NCI-H748 (cell line): ENCODE results near the gene CDH5.

Experiments used
- DNase-seq: peaks from one replicate; lab custom pipeline; 2025; ENCODE audit not compliant: unreplicated experiment; lab: John Stamatoyannopoulos, UW

The CDH5 gene

DNA sequence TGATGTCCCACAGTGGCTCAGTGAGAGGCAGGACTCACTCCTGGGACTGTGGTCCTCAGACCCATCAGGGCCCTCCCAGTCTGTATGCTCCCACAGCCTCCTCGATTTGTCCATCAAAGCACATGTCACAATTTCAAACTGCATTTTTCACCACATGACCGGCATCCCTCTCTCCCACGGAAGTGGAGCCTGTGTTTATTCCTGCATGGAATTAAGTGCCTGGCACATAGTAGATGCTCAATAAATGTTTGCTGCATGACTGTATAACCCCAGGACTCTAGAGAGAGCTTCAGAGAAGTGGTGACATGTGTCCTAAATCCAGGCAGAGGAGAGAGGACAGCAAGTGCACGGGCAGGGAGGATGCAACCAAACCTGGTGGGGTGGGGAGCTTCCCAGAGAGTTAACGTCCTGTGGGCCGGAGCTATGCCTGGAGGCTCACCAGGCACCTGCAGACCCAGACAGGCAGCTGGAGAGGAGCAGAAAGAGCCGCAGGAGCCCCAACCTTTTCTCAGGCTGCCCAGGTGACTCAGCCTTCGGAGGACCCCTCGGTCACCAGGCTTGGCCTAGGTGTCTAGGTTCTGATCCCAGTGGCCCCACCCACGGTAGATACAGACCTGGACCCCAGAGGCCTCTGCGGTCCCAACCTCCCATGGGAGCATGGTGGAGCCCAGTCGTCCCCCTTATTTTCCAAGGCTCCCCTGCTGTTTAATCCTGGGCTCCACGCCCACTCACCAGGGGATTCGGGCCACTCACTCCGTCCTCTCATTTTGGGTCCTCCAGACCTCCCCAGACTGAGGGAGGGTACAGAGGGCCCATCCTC lies 5.8 kb downstream of the CDH5 start:
- no peak for DNase-seq

DNA sequence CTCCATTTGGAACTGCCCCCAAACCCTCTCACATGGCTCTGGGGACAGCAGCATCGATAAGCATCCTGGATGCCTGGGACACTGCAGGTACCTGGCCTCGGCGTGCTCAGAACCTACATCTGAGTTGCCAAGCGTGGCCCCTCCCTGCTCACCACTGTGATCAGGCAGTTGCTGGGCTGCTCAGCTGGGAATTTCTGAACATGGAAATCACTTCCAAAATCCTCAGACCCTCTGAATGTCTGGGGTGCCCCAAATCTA lies 6.3 kb downstream of the CDH5 start:
- no peak for DNase-seq

DNA sequence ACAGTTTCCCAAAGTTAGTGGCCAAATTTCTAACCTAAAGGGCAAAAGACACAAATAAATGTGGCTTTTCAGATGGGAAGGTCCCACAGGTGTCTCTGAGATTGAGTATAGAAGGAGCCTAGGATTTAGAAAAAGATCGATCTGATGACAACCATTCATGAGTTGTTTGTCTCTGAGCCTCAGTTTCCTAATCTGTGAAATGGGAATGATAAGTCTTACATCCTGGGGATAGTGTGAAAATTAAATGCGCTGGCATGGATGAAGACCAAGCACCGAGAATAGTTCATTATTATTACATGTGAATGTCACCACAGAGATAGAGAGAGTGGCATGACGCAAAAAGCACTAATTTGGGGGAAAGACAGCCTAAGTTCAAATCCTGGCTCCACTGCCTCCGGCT lies 7.2 kb downstream of the CDH5 start:
- DNase-seq: no peak

DNA sequence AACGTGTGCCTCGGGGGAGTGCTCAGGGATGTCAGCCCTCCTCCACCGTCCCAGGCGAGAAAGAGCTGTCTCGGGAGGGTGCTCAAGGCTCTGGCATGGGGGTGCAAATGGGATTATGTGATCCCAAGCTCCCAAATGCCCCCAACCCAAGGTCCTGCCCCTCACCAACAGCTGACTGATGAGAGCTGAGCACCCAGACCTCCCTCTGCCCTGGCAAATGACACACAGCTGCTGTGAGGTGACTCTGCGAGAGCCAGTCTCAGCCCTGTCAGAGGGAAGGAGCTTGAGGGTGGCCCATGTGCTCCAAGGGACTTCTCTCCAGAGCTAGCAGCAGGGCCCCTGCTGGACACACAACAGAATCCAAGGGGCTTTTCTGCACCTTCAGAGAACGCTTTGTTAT lies 7.7 kb downstream of the CDH5 start:
- DNase-seq: no peak

DNA sequence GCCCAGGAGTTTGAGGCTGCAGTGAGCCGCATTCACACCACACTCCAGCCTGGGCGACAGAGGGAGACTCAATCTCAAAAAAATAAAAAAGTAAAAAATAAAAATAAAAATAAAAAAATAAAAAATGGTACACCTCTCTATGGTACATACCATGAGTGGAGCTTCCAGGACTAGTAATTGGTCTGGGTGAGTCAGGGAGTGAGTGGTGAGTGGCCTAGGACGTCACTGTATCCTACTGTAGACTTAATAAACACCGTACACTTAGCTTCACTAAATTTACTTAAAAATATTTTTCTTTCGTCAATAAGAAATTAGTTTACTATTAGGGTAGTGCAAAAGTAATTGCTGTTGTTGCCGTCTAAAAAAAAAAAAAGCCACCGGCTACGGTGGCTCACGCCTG lies 9.0 kb downstream of the CDH5 start:
- DNase-seq: no peak

DNA sequence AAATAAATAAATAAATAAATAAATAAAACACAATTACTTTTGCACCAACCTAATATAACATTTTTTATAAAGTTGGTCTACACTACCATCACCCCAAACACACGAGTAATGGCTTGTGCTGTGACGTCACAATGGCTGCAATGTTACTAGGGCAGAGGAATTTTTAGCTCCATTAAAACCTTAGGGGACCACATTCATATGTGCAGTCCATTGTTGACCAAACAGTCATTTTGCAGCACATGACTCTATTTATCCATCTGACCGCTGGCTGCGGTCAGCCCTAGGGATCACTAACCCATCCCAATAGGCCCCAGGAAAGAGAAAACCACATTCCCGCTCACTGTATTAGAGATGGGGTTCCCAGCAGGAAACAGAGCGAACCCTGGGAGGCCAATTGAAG lies 9.6 kb downstream of the CDH5 start:
- no peak for DNase-seq

DNA sequence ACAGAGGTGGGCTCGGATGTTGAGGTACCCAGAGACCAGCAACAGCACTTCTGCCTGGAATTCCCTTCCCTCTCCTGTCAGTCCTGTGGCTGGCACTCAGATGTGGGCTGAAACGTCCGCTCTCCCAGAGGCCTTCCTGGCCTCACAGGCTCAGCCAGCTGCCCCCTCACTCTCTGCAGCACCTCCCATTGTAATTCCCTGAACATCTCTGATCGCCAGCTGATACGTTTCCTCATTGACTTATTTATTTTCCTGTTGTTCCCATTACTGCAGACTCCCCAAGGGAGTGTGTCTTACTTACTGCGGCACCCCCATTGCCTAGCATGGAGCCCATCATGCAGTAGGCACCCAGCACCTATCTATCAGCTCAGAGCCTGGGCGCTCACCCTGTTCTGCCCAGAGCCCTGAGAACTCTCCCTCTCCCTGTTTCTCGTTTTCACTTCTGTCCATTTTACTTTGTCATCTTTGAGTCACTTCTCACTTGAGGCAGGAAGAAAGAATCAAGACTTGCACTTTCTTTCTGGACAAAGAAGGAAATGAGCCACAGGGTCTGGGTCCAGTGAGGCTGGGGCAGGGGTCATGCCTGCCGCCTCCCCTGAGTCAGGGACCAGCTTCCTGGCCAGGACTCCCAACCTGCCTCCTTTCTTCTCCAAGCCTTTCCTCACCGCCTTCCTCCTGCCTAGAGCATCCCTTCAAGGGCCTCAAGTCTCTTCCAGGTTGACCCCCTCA lies 10.2 kb downstream of the CDH5 start:
- no peak for DNase-seq

DNA sequence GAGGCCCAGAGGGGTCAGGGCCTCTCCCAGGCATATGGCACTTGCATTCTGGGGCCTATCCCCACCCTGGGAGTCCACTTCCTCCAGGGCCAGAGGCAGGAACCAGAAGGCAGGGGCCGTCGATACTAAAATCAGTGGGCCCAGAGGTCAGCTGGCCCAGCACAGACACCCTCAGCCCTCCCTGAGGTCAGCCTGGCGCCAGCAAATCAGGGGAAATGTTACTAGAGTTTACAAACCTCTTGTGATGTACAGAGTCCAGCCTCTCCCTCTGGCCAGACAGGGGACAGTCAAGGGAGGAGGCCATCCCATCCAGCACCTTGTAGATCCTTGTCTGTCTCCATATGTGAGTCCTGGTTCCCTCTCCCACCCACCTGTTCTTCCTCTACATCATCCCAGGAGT lies 10.8 kb downstream of the CDH5 start:
- no peak for DNase-seq

DNA sequence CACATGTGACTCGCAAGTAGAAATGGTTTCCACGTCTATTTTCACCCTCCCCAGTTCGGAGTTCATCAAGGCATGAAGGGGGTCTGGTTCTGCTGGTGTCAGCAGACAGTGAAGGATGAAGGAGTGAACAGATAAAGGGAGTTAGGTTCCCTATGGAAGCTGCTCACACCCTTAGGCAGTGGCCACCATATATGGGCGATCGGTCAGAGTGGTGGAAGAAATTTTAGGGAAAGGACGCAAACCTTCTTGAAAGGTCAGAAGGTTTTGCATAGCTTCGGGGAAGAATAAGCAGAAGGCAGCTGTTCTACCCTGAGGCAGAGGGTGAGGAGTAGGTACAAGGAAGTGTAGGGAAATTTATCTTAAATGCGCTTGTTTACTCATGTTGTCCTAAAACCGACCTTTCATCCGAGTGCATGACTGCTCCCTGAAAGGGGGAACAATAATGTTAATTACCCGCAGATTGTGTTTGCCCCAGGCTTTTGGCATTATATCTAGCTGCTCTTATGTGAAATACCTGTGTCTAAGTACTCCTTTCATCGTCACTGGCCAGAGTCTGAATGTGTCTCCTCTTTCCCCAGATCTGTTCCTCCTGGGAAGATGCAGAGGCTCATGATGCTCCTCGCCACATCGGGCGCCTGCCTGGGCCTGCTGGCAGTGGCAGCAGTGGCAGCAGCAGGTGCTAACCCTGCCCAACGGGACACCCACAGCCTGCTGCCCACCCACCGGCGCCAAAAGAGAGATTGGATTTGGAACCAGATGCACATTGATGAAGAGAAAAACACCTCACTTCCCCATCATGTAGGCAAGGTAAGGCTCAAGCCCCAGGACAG lies 12.5 kb downstream of the CDH5 start:
- no peak for DNase-seq

DNA sequence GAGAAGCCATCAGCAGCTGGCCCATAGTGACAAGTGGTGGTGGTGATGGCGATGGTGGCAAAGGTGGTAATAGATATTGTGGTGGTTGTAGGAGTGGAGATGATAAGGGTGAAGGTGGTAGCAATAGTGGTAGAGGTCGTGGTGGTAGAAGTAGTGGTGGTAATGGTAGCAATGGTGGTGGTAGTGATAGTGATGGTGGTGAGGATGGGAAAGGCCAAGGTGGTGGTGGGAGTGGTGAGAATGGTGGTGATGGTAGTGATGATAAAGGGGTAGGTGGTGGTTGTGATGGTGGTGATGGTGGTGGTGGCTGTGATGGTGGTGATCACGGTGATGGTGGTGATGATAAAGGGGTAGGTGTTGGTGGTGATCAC lies 13.1 kb downstream of the CDH5 start:
- DNase-seq: no peak

DNA sequence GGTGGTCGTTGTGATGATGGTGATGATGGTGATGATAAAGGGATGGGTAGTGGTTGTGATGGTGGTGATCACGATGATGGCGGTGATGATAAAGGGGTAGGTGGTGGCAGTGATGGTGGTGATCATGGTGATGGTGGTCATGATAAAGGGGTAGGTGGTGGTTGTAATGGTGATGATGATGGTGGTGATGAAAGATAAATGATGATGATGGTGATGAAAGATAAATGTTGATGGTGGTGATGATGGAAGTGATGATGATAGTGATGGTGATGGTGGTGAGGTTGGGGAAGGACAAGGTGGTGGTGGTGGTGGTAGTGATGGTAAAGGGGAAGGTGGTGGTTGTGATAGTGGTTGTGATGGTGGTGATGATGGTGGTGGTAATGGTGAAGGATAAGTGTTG lies 13.9 kb downstream of the CDH5 start:
- no peak for DNase-seq

DNA sequence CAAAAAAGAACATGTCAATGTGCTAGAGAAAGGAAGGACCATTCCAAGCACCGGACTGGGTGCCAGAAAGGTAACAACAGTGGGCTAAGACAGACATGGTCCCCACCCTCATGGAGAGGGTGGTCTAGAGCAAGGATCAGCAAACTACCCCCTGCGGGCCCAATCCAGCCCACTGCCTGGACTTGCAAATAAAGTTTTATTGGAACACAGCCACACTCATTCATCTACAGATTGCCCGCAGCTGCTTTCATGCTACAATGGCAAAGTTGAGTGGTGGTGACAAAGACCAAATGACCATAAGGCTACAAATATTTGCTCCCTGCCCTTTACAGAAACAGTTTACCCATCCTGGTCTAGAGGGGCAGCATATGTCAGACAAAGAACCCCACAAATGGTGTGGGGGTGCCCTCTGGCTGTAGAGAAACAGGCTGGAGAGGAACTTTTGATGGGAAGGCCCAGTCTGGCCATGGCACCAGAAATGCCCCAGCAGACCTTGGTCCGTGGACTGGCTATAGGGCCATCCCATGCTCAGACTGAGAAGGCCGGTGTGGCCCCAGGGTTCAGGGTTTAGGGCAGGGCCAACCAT lies 15.2 kb downstream of the CDH5 start:
- no peak for DNase-seq

DNA sequence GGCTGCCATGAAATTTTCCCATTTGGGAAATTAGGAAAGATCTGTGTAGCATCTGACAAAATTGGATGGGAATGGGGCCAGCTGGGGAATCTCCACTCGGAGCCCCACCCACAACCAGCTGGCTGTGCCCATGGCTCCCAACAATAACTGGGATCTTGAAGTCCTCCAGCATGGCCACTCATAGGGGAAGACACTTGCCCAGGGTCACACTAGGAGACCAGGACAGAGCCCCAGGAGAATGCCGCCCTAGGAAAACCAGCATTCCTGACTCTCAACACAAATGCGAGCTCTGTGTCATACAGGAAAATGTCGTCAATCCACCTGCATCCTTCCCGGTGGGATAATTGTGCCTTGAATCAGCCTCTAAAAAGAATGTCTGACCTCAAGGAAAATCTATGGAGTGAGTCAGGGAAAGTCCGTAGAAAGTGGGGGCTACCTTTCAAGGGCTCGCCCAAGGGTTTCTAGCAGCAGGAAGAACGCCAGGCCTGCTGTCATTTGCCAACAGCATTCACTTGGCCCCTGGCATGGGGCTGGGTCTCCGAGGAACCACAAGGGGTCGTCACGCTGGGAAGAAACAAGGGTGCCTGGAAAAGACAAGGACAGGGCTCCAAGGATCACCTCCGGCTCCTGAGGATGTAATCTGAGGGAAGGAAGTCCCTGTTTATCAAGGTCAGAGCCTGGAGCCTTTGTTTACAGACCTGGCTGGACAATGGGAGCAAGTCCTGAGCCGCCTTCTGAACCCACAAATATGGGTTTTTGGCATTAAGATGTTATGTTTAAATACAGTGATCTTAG lies 15.9 kb downstream of the CDH5 start:
- no peak for DNase-seq

DNA sequence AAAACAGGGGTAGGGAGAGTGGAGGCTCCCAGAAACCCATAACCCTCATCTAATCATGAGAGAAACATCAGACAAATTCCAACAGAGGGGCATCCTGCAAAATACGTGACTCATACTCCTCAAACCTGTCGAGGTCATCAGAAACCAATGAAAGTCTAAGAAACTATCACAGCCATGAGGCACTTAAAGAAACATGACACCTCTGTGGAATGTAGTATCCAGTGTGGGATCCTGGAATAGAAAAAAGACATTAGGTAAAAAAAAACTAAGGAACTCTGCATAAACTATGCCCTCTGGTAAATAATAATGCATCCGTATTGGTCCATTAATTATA lies 16.4 kb downstream of the CDH5 start:
- no peak for DNase-seq

DNA sequence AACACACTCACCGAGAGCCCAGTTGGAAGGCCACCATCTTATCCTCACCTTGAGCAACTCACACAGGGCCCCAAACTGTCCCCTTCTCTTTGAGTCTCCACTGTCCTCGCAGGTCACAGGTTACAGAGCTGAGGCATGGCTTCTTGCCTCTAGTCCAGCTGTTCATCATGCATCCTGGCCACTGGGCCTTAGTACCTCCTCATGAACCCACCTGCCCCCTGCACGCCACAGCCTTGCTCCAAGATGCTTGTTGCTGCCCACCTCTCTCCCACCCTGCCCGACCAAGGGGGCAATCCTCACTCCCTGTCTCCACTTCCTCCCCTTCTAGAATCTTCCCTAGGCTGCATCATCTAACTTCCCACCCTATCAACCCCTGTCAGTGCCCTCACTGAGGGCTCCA lies 17.1 kb downstream of the CDH5 start:
- DNase-seq: no peak

DNA sequence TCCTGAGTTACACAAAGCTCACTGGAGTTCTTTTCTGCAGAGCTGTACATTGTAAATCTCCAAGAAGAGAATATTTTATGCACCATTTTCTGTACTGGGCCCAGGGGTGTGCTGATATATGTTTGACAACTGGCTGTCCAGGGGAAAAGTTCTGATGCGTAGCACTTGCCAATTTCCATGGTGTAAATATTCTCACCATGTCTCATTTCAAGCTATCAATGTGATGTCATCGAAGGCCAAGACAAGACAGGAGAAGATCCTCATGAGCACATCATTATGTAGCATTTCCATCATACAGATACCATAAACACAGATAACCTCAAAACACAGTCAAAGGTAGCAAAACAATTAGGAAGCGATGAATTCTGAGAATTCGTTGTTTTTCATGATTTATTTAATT lies 18.9 kb downstream of the CDH5 start:
- DNase-seq: no peak

DNA sequence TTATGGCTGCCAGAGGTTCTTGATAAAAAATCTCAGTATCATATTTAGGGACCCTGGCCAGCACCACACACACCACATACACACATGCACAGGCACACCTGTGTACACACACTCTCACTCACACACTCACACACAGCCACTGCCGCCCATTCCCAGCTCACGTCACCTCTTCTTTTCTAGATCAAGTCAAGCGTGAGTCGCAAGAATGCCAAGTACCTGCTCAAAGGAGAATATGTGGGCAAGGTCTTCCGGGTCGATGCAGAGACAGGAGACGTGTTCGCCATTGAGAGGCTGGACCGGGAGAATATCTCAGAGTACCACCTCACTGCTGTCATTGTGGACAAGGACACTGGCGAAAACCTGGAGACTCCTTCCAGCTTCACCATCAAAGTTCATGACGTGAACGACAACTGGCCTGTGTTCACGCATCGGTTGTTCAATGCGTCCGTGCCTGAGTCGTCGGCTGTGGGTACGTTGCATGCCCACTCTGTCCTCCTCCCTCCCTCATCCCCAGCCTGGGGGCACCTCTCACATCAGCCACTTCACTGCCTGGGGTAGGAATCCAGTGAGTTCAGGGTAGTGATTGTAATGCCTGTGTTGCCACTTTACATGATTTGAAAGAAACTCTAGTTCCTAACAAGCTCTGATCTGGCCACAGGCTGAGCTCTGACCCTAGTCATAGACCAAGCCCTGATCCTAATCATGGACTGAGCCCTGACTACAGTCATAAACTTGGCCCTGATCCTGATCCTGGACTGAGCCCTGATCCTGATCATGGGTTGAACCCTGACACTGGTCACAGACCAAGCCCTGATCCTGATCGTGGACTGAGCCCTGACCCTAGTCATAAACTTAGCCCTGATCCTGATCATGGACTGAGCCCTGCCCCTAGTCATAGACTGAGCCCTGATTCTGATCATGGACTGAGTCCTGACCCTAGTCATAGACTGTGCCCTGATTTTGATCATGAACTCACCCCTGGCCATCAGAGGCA lies 20.4 kb downstream of the CDH5 start:
- no peak for DNase-seq

DNA sequence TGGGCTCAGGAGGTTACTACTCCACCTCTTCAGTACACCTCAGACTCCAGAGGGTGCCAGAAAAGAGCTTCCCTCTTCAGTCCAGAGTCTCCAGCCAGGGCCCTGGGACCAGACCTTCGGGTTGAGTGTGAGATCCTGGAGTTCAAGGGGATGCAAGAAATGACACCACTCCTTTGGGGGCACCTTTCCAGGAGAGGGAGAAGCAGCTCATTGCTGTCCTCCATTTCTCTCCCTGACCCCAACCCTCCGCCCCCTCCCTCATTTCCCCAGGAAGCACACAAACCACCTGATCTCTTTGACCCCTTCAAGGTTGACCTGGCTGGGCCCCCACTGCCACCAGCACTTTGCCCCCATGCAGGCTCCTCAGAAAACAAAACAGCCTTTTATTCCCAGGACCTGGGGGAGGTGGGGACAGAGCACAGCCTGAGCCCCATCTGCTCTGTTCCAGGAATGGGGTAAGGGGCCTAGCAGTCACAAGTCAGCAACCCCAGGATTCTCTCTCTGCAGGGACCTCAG lies 21.4 kb downstream of the CDH5 start:
- DNase-seq: no peak

DNA sequence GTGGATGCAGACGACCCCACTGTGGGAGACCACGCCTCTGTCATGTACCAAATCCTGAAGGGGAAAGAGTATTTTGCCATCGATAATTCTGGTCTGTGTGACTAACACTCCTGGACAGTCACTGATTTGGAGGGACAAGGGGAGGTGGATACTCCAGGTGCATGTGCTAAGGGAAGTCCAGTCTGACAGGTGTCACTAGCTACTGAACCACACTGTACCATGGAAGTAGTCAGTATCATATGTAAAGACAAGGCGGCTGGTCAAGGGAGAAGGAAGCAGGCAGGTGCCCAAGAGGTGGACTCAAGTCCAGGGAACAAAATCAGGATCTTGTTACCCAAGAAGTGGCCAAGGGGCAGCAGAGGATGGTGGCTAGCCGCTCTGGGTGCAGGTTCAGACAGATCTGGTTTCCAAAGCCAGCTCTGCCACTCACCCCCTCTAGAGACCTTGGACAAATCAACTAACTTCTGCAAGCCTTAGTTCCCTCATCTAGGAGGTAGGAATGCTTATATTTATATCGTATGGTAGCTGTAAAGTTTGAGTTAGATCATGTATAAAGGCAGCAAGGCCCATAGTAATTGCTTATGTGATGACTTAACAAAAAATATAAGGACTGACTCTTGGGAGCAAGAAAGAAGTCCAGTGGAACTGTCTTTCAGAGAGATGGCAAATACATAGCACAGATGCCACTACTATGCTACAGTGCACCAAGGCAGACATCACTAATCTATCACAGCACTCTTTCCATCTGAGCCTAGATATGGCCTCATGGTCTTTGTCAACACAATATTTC lies 22.1 kb downstream of the CDH5 start:
- DNase-seq: no peak
